Sigmoid colon (tissue), 7 donors: ENCODE data around the gene CCND3. TPM values are rescaled to one million over a fixed set of nuclear protein-coding genes. Genes with fewer than 3 reads are reported as not detected.

Experiments used
- DNase-seq: peaks from one replicate; pipeline ENCODE4 v3.0.0-alpha.2; 2019
- H3K27ac ChIP-seq, 4 donors: fragments of 200-600 bp; sonication (generic); one replicate each; pipeline ENCODE4 v1.5.1; 2016 to 2019; ENCODE audit warnings: mild to moderate bottlenecking in 1 of 4
- H3K27me3 ChIP-seq, 3 donors: fragments of 200-600 bp; sonication (generic); one replicate each; pipeline ENCODE4 v1.5.1; 2019; ENCODE audit warnings: mild to moderate bottlenecking in 1 of 3
- H3K36me3 ChIP-seq, 4 donors: fragments of 200-600 bp; sonication (generic); one replicate each; pipeline ENCODE4 v1.5.1; 2016 to 2019
- H3K4me1 ChIP-seq, 4 donors: fragments of 200-600 bp; sonication (generic); one replicate each; pipeline ENCODE4 v1.5.1; 2017 to 2019
- H3K4me3 ChIP-seq, 4 donors: fragments of 200-600 bp; sonication (generic); one replicate each; pipeline ENCODE4 v1.5.1; 2017 to 2019; ENCODE audit warnings: mild to moderate bottlenecking in 2 of 4, moderate library complexity in 1 of 4
- H3K9me3 ChIP-seq, 4 donors: fragments of 200-600 bp in 3 of 4; sonication (generic) in 3 of 4; one replicate each; pipeline versions ENCODE4 v1.5.1 to v1.6.1; 2013 to 2019
- EP300 ChIP-seq, 4 donors: sonication (generic); formaldehyde crosslinking; IDR thresholded peaks; one replicate each; pipeline ENCODE4 v1.6.1; 2017; ENCODE audit warnings: antibody characterized with exemption in 4 of 4
- POLR2A ChIP-seq, 2 donors: fragments of 450-650 bp; IDR thresholded peaks; one replicate each; pipeline ENCODE4 v1.6.1; 2016; ENCODE audit warnings: antibody characterized with exemption in 2 of 2, mild to moderate bottlenecking in 2 of 2, moderate library complexity in 2 of 2
- POLR2AphosphoS5 ChIP-seq, 4 donors: sonication (generic); formaldehyde crosslinking; IDR thresholded peaks; one replicate each; pipeline ENCODE4 v1.6.1; 2017; ENCODE audit warnings: antibody characterized with exemption in 4 of 4
- WGBS, 2 donors: extraction: QIAGEN DNeasy Blood & Tissue Kit; methylation state at CpG; one replicate each; pipeline ENCODE4 v1.1.7; 2013; 5-methylcytosine and 5-hydroxymethylcytosine counted together
- intact Hi-C: fragments of 100-400 bp; cut with DNase I; formaldehyde crosslinking; loops from one replicate; pipeline ENCODE4 v1.15.1; 2023
- polyA plus RNA-seq, 3 donors: library from polyadenylated mRNA; stranded (reverse); fragments of 200-250 nt; gene quantifications; one replicate each; pipeline ENCODE4 v1.2.3, GENCODE V29; 2013
- total RNA-seq, 4 donors: library from RNA; depleted of rRNA; stranded (reverse); fragments of >200 nt; gene quantifications; one replicate each; pipeline ENCODE4 v1.1.0, GENCODE V29; 2016
- TF ChIP-seq, protein P1 (sequence below), 4 experiments: fragments of 450-650 bp in 3 of 4; fragments of 200-600 bp in 1 of 4; IDR thresholded peaks; one replicate each; pipeline ENCODE4 v1.5.1; 2016 to 2019; ENCODE audit warnings: antibody characterized with exemption in 4 of 4, mild to moderate bottlenecking in 3 of 4, moderate library complexity in 2 of 4
- donor health status: healthy with polysubstance abuse.
- donor health status: Bipolar disorder and iron deficiency.
- donor health status: healthy.

CCND3 gene
- total and polyA plus RNA-seq, 7 donors: 43.2 to 144 (median 102) TPM

GRCh38 chr6:41942067-41942851 lies 651 bp upstream of the CCND3 start:
- 30 to 37% methylated on average over 20 of the region's 20 CpGs for WGBS, 2 donors
- DNase-seq: no peak
- peaks cover 0 to 45% (median 40%) of the 10 kb centered on the region in 4 donors for H3K4me1 ChIP-seq
- intact Hi-C loops: loop anchor here (5.0 kb wide), 1 partner anchor 160 kb away; the partner anchor contains the start of gene PRICKLE4
- no peaks in the 10 kb centered on the region for H3K36me3 ChIP-seq
- no peaks in the 10 kb centered on the region for H3K9me3 ChIP-seq
- H3K4me3 ChIP-seq: peak overlapping the region; percentile 31 to 82 (median 66)
- TF ChIP-seq POLR2A (IDR thresholded peaks at IDR 0.05) (no peak), POLR2AphosphoS5 (IDR thresholded peaks at IDR 0.05) (no peak), EP300 (IDR thresholded peaks at IDR 0.05) (no peak)
- TF ChIP-seq, protein P1, sequence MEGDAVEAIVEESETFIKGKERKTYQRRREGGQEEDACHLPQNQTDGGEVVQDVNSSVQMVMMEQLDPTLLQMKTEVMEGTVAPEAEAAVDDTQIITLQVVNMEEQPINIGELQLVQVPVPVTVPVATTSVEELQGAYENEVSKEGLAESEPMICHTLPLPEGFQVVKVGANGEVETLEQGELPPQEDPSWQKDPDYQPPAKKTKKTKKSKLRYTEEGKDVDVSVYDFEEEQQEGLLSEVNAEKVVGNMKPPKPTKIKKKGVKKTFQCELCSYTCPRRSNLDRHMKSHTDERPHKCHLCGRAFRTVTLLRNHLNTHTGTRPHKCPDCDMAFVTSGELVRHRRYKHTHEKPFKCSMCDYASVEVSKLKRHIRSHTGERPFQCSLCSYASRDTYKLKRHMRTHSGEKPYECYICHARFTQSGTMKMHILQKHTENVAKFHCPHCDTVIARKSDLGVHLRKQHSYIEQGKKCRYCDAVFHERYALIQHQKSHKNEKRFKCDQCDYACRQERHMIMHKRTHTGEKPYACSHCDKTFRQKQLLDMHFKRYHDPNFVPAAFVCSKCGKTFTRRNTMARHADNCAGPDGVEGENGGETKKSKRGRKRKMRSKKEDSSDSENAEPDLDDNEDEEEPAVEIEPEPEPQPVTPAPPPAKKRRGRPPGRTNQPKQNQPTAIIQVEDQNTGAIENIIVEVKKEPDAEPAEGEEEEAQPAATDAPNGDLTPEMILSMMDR (IDR thresholded peaks at IDR 0.05): no peak
- H3K27me3 ChIP-seq: no peaks in the 10 kb centered on the region
- peak overlapping the region; percentile 86 to 94 (median 89) for H3K27ac ChIP-seq

DNA sequence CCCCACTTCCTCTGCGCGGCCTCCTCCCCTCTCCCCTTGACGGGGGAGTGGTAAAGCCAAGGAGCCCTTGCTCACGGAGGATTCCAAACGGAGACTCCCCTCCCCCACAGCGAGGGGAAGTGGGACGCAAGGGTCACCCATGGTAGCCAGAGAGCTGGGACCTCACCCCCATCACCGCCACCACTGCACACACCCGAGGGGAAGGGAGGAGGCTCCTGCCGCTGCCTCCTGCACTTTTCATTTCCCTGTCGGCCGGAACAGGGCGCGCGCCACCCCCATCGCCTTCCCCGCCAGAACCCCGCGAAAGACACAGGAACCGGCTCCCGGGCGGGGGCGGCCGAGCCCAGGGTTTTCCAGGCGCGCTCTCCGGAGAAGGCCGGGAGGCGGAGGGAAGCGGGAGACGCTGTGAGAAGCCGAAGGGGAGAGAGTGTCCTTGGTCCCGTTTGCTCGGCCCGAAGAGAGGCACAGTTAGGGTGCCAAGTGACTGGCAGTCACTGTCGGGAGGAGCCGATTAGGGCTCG lies 789 bp downstream of the CCND3 start:
- peak; percentile 75 for DNase-seq
- WGBS, 2 donors: 0 to 1% methylated on average over 38 of the region's 38 CpGs
- H3K4me1 ChIP-seq: peaks cover 0 to 57% (median 51%) of the 10 kb centered on the region in 4 donors
- H3K9me3 ChIP-seq: no peaks in the 10 kb centered on the region
- H3K4me3 ChIP-seq: peak overlapping the region; percentile 56 to 82 (median 66)
- intact Hi-C loops: loop anchor here (2.0 to 5.0 kb wide), 4 partner anchors 46 to 159 kb away; partner anchors contain the start of genes PRICKLE4 and USP49
- H3K27me3 ChIP-seq: no peaks in the 10 kb centered on the region
- H3K36me3 ChIP-seq: peaks cover 0 to 4% (median 2%) of the 10 kb centered on the region in 4 donors
- peak overlapping the region; percentile 86 to 94 (median 89) for H3K27ac ChIP-seq
- TF ChIP-seq EP300 (IDR thresholded peaks at IDR 0.05): no peak
- no peak for TF ChIP-seq POLR2A (IDR thresholded peaks at IDR 0.05)
- peak in 1 of 4 donors; percentile 9 for TF ChIP-seq POLR2AphosphoS5 (IDR thresholded peaks at IDR 0.05)
- TF ChIP-seq, protein P1 (IDR thresholded peaks at IDR 0.05): no peak

DNA sequence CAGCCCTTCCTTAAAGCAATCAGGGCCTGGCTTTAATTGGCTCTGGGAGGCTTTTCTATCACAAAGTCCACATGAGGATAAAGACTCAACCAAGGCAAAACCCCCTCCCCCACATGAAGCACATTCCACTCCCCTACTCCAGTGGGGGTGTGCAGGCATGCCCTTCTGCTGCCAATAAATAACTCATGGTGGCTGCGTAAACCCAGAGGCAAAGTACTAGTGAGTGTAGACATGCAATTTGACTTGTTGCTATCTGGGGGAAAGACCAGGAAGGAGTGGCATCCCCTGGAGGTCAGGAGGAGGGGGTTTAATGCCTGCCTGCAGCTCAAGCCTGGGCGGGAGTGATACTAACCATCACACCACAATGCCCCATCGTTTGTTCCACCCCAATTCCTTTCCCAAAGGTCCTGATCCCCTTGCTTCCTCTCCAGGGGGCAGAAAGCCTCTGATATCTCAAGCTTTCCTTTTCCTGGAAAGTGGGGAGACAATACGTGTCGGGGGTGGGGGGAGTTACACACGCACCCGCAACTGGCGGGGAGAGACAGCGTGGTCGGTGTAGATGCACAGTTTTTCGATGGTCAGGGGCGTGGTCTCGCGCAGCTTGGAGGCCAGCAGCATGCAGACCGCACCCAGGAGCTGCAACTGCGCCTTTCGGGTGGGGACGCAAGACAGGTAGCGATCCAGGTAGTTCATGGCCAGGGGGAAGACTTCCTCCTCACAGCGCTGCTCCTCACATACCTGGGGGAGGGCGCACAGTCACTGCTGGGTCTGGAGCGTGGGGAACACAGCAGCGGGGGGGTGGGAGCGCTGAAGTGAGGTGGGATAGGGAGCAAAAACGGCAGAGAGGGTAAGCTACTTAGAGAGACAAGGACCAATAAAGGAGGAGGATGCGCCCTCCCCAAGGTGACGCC lies 1.5 kb downstream of the CCND3 start:
- 3 to 8% methylated on average over 27 of the region's 27 CpGs for whole genome bisulfite sequencing, 2 donors
- Histone ChIP-seq H3K27me3 (no peaks in the 10 kb centered on the region), H3K9me3 (no peaks in the 10 kb centered on the region), H3K27ac (peak overlapping the region; percentile 86 to 94 (median 89)), H3K4me3 (peak overlapping the region; percentile 56 to 82 (median 66)), H3K36me3 (peaks cover 4 to 10% (median 9%) of the 10 kb centered on the region in 4 donors), H3K4me1 (peaks cover 0 to 61% (median 51%) of the 10 kb centered on the region in 4 donors)
- intact Hi-C loops: loop anchor here (2.0 to 5.0 kb wide), 4 partner anchors 45 to 158 kb away; partner anchors contain the start of genes PRICKLE4 and USP49
- TF ChIP-seq POLR2A (IDR thresholded peaks at IDR 0.05) (no peak), EP300 (IDR thresholded peaks at IDR 0.05) (no peak), POLR2AphosphoS5 (IDR thresholded peaks at IDR 0.05) (no peak)
- TF ChIP-seq, protein P1 (IDR thresholded peaks at IDR 0.05): no peak
- peak; percentile 70 for DNase-seq

- Histone ChIP-seq H3K36me3 (peaks cover 4 to 18% (median 17%) of the 10 kb centered on the region in 4 donors), H3K27me3 (no peaks in the 10 kb centered on the region), H3K4me1 (peaks cover 0 to 61% (median 51%) of the 10 kb centered on the region in 4 donors), H3K9me3 (no peaks in the 10 kb centered on the region), H3K4me3 (peak overlapping the region in 1 of 4 donors; percentile 66), H3K27ac (peak overlapping the region; percentile 86 to 94 (median 89))
- 25 to 58% methylated on average over 11 of the region's 11 CpGs for WGBS, 2 donors
- intact Hi-C loops: no loop called here
- no peak for TF ChIP-seq EP300 (IDR thresholded peaks at IDR 0.05)
- TF ChIP-seq, protein P1 (IDR thresholded peaks at IDR 0.05): no peak
- TF ChIP-seq POLR2A (IDR thresholded peaks at IDR 0.05): no peak
- no peak for TF ChIP-seq POLR2AphosphoS5 (IDR thresholded peaks at IDR 0.05)
- peak; percentile 71 for DNase-seq
Observed at GRCh38 chr6:41939176-41939847, 2.3 kb downstream of the CCND3 start.
